Mucosa of descending colon (tissue), 3 donors: Measurements from ENCODE around the gene NHSL2. TPM values are rescaled to one million over a fixed set of nuclear protein-coding genes. Genes with fewer than 3 reads are reported as not detected.
"Not testable (repeated sequence)": the region's sequence is repeated elsewhere in the genome, so short reads cannot be mapped to it uniquely, and the experiment has no call there.

Source experiments
- ATAC-seq: fragments of 200-7000 bp; cut with Tn5 transposase; one replicate; pipeline ENCODE4 v1.9.1; 2020; ENCODE audit warnings: mild to moderate bottlenecking, moderate library complexity
- DNase-seq, 3 donors: peaks; one replicate each; pipeline ENCODE4 v3.0.0-alpha.2; 2020
- H3K36me3 ChIP-seq: fragments of 200-600 bp; one replicate; pipeline ENCODE4 v1.8.0; 2021; ENCODE audit warnings: low read depth, mild to moderate bottlenecking
- H3K4me1 ChIP-seq: fragments of 200-600 bp; one replicate; pipeline ENCODE4 v1.8.0; 2021; ENCODE audit warnings: low read depth, mild to moderate bottlenecking
- H3K4me3 ChIP-seq: fragments of 200-600 bp; one replicate; pipeline ENCODE4 v1.8.0; 2021; ENCODE audit warnings: mild to moderate bottlenecking
- H3K9me3 ChIP-seq: fragments of 200-600 bp; one replicate; pipeline ENCODE4 v1.8.0; 2021; ENCODE audit warnings: mild to moderate bottlenecking
- intact Hi-C, 2 donors: fragments of 100-400 bp; cut with DNase I in 1 of 2; cut with micrococcal nuclease in 1 of 2; formaldehyde crosslinking; loops; one replicate each; pipeline versions ENCODE4 v1.11.0 to v1.11.1; 2022; cut with DNase I, micrococcal nuclease
- total RNA-seq, 3 donors: library from RNA; stranded (reverse); fragmentation: NEBNext Ultra II Directional in 2 of 3; extraction: Animal tissue kit (Norgen Biotek cat#: 25700) in 2 of 3; gene quantifications; one replicate each; pipeline versions ENCODE4 v1.2.1 to v1.2.4, GENCODE V29; 2021 to 2023
- TF ChIP-seq, protein P1 (sequence below): fragments of 200-600 bp; IDR thresholded peaks from one replicate; pipeline ENCODE4 v1.8.0; 2022; ENCODE audit warnings: antibody characterized with exemption, mild to moderate bottlenecking
- donor health status: DM: no; HTN: no; CAD: no; lungs with moderate emphysema.
- donor health status: DM: no; HTN: no; CAD: no.
- donor health status: DM: no; HTN: yes; CAD: no.

NHSL2 gene
- total RNA-seq, 3 donors from 2014 or later, result 1.2 to 11.8 (median 4.8) TPM

- ATAC-seq, result no peak
- no peaks in the 10 kb centered on the region for H3K36me3 ChIP-seq
- H3K4me3 ChIP-seq, result no peak overlapping the region
- no peaks in the 10 kb centered on the region for H3K4me1 ChIP-seq
- TF ChIP-seq, protein P1, sequence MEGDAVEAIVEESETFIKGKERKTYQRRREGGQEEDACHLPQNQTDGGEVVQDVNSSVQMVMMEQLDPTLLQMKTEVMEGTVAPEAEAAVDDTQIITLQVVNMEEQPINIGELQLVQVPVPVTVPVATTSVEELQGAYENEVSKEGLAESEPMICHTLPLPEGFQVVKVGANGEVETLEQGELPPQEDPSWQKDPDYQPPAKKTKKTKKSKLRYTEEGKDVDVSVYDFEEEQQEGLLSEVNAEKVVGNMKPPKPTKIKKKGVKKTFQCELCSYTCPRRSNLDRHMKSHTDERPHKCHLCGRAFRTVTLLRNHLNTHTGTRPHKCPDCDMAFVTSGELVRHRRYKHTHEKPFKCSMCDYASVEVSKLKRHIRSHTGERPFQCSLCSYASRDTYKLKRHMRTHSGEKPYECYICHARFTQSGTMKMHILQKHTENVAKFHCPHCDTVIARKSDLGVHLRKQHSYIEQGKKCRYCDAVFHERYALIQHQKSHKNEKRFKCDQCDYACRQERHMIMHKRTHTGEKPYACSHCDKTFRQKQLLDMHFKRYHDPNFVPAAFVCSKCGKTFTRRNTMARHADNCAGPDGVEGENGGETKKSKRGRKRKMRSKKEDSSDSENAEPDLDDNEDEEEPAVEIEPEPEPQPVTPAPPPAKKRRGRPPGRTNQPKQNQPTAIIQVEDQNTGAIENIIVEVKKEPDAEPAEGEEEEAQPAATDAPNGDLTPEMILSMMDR, result no peak
- intact Hi-C loops, result no loop called here
- no peaks in the 10 kb centered on the region for H3K9me3 ChIP-seq
- DNase-seq, result no peak
Observed at GRCh38 chrX:72054779-72055489, 144.3 kb downstream of the NHSL2 start.

DNA sequence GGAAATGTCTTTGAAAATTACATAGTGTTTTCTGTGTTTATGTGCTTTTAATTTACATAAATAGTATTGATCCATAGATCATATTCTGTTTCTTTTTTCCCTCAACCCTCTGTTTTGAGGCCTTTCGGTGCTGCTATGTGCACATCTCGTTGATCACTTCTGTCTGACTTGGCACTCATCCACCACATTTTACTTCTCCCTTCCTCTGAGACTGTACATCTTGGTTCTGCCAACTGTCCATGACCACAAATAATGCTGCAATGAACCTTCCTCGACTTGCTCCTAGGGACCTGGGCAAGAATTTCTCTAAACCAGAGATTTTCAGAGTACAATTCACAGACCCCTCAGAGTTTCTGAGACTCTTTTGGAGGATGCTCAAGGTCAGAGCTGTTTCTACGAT, 146.7 kb downstream of the NHSL2 start:
- TF ChIP-seq, protein P1, result no peak
- ATAC-seq (no peak), DNase-seq (no peak)

GRCh38 chrX:72057849-72058248, 147.2 kb downstream of the NHSL2 start:
- H3K4me3 ChIP-seq, result no peak overlapping the region
- DNase-seq, result no peak
- TF ChIP-seq, protein P1, result no peak

More for the DNA sequence above, 146.7 kb downstream of the NHSL2 start:
- no peak overlapping the region for H3K4me3 ChIP-seq
- intact Hi-C loops, result no loop called here
- H3K36me3 ChIP-seq, result no peaks in the 10 kb centered on the region
- H3K4me1 ChIP-seq, result no peaks in the 10 kb centered on the region
- no peaks in the 10 kb centered on the region for H3K9me3 ChIP-seq

DNA sequence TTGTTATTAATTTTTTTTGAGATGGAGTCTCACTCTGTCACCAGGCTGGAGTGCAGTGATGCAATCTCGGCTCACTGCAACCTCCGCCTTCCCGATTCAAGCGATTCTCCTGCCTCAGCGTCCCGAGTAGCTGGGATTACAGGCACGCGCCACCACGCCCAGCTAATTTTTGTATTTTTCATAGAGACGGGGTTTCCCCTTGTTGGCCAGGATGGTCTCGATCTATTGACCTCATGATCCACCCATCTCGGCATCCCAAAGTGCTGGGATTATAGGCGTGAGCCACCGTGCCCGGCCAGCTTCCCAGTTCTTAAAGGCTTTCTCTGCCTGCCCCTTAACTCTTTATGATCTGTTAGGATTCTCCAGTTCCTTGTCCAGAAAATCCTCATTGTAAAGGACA, 147.7 kb downstream of the NHSL2 start:
- H3K36me3 ChIP-seq, H3K4me3 ChIP-seq, DNase-seq, intact Hi-C loops, H3K4me1 ChIP-seq, H3K9me3 ChIP-seq, ATAC-seq: not testable (repeated sequence)

More at GRCh38 chrX:72057849-72058248, 147.2 kb downstream of the NHSL2 start:
- intact Hi-C loops, result no loop called here
- no peak for ATAC-seq
- no peaks in the 10 kb centered on the region for H3K4me1 ChIP-seq
- no peaks in the 10 kb centered on the region for H3K36me3 ChIP-seq
- H3K9me3 ChIP-seq, result no peaks in the 10 kb centered on the region

GRCh38 chrX:72060196-72060920, 149.7 kb downstream of the NHSL2 start:
- no peak for DNase-seq
- no peak overlapping the region for H3K4me3 ChIP-seq
- TF ChIP-seq, protein P1, result no peak
- intact Hi-C loops, result no loop called here
- H3K9me3 ChIP-seq, result no peaks in the 10 kb centered on the region
- no peak for ATAC-seq
- H3K36me3 ChIP-seq, result no peaks in the 10 kb centered on the region
- no peaks in the 10 kb centered on the region for H3K4me1 ChIP-seq

DNA sequence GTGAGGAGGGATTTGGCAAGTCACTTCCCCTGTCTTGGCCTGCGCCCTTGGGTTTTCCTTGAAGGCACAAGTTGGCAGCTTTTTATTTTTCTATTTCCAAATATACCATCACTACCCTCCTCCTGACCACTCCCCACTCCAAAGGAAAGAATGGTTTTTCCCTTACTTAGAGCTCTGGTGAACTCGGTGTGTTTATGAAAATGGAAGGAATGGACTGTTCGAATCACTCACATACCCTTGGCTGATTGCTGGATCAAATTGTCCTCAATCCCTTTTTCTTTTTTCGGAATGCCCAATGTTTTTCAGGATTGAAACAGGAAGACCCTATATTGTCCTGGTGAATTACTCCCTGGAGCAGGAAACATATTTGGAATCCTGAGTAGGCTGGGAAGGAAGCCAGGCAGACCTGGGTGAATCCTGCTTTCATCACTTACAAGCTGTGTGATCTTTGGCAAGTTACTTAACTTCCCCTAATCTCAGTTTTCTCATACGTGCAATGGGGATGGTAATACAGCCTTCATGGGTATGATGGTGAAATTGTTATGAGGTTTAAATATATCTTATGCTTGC, 150.4 kb downstream of the NHSL2 start:
- intact Hi-C loops, result no loop called here
- TF ChIP-seq, protein P1, result no peak

More for the DNA sequence above, 150.4 kb downstream of the NHSL2 start:
- Histone ChIP-seq H3K9me3 (no peaks in the 10 kb centered on the region), H3K4me3 (no peak overlapping the region), H3K4me1 (no peaks in the 10 kb centered on the region), H3K36me3 (no peaks in the 10 kb centered on the region)
- ATAC-seq, result no peak
- DNase-seq, result no peak
